H1 (cell line): ENCODE measurements around the gene BTD. TPM values are rescaled to one million over a fixed set of nuclear protein-coding genes. Genes with fewer than 3 reads are reported as not detected.
A peak's percentile ranks its signal among the peaks of the same experiment; 100 is the strongest.

Experiments
- CTCF ChIA-PET: fragments of 300-600 bp; sonication (Branson Sonifier 250); formaldehyde crosslinking; loops from one replicate; lab custom pipeline; 2021; ENCODE audit not compliant: partially characterized antibody; lab: Charles Lee
- POLR2A ChIA-PET: fragments of 300-600 bp; sonication (Branson Sonifier 250); formaldehyde crosslinking; loops from one replicate; lab custom pipeline; 2021; ENCODE audit warnings: inconsistent platforms; ENCODE audit not compliant: partially characterized antibody; lab: Charles Lee
- DNase-seq, 2 experiments: peaks; one replicate each; pipeline versions ENCODE4 v3.0.0 to v3.0.0-alpha.2; 2010 to 2022; ENCODE audit warnings: low spot score in 2 of 2, low read depth in 1 of 2, mixed read lengths in 1 of 2
- FAIRE-seq: peaks from 2 replicates; lab custom pipeline; 2011; peaks lifted over from hg19 to GRCh38; lab: Jason Lieb, UNC
- H2AFZ ChIP-seq: 2 replicates; pipeline ENCODE4 v1.8.1; 2012; ENCODE audit warnings: low read length, inconsistent platforms
- H2AK5ac ChIP-seq: 2 replicates; pipeline ENCODE4 v1.6.1; 2013; ENCODE audit warnings: low read depth, low read length
- H2BK120ac ChIP-seq: replicated peaks from 2 replicates; pipeline ENCODE3; 2013; ENCODE audit warnings: low read depth, low read length, inconsistent platforms
- H2BK12ac ChIP-seq: 2 replicates; pipeline ENCODE4 v1.6.1; 2013; ENCODE audit warnings: low read depth, low read length
- H2BK15ac ChIP-seq: 2 replicates; pipeline ENCODE4 v1.6.1; 2013; ENCODE audit warnings: low read length
- H2BK20ac ChIP-seq: 2 replicates; pipeline ENCODE4 v1.6.1; 2013; ENCODE audit warnings: low read length
- H2BK5ac ChIP-seq: 2 replicates; pipeline ENCODE4 v1.6.1; 2013; ENCODE audit warnings: low read depth, low read length
- H3K14ac ChIP-seq: 2 replicates; pipeline ENCODE4 v1.6.1; 2013; ENCODE audit warnings: inconsistent platforms; ENCODE audit not compliant: insufficient read length
- H3K18ac ChIP-seq: 2 replicates; pipeline ENCODE4 v1.6.1; 2013; ENCODE audit warnings: low read length; ENCODE audit errors: extremely low read depth
- H3K23ac ChIP-seq: 2 replicates; pipeline ENCODE4 v1.6.1; 2013; ENCODE audit warnings: inconsistent platforms; ENCODE audit not compliant: insufficient read length
- H3K23me2 ChIP-seq: 2 replicates; pipeline ENCODE4 v1.6.1; 2013; ENCODE audit warnings: low read depth, low read length
- H3K27ac ChIP-seq: 2 replicates; pipeline ENCODE4 v1.6.1; 2011; ENCODE audit warnings: low read depth, low read length, inconsistent platforms
- H3K27me3 ChIP-seq, 4 experiments: replicated peaks in 1 of 4; 1 replicate in 1 of 4; 2 replicates in 3 of 4; pipeline versions ENCODE4 v1.6.1 to v1.8.1; 2011 to 2013; ENCODE audit warnings: low read length in 3 of 4, mild to moderate bottlenecking in 3 of 4, inconsistent platforms in 2 of 4, mixed read lengths in 2 of 4, moderate library complexity in 1 of 4; ENCODE audit not compliant: control insufficient read depth in 3 of 4, insufficient read depth in 3 of 4; ENCODE audit errors: extremely low read depth in 1 of 4
- H3K36me3 ChIP-seq, 4 experiments: 2 replicates each; pipeline versions ENCODE4 v1.6.1 to v1.8.1; 2011 to 2013; ENCODE audit warnings: mild to moderate bottlenecking in 4 of 4, low read length in 3 of 4, moderate library complexity in 2 of 4, control low read depth in 1 of 4, inconsistent platforms in 1 of 4; ENCODE audit not compliant: insufficient read depth in 4 of 4, control insufficient read depth in 2 of 4
- H3K4ac ChIP-seq: replicated peaks from 2 replicates; pipeline ENCODE3; 2013; ENCODE audit warnings: low read length, low read depth, mixed read lengths, inconsistent platforms; ENCODE audit not compliant: insufficient read length
- H3K4me1 ChIP-seq, 4 experiments: replicated peaks in 1 of 4; 1 replicate in 1 of 4; 2 replicates in 3 of 4; pipeline versions ENCODE4 v1.6.1 to v1.8.1; 2011 to 2013; ENCODE audit warnings: low read length in 3 of 4, inconsistent platforms in 2 of 4, mixed read lengths in 1 of 4; ENCODE audit not compliant: insufficient read depth in 4 of 4, control insufficient read depth in 3 of 4
- H3K4me2 ChIP-seq, 2 experiments: 2 replicates each; pipeline versions ENCODE4 v1.6.1 to v1.8.1; 2011 to 2013; ENCODE audit warnings: low read depth in 2 of 2, low read length in 2 of 2, control low read depth in 1 of 2, inconsistent platforms in 1 of 2, mild to moderate bottlenecking in 1 of 2; ENCODE audit not compliant: insufficient read depth in 1 of 2
- H3K4me3 ChIP-seq, 4 experiments: fragments of 200-600, 300-600 bp in 1 of 4; sonication (generic), shearing (Covaris generic), sonication (Bioruptor Twin) in 1 of 4; 2 replicates each; pipeline versions ENCODE4 v1.5.1 to v1.8.1; 2011 to 2016; ENCODE audit warnings: low read length in 4 of 4, low read depth in 3 of 4, control low read depth in 2 of 4, inconsistent platforms in 2 of 4, mild to moderate bottlenecking in 2 of 4, mixed read lengths in 1 of 4, moderate library complexity in 1 of 4; ENCODE audit not compliant: insufficient read depth in 2 of 4; ENCODE audit errors: extremely low read depth in 1 of 4
- H3K56ac ChIP-seq: replicated peaks from 2 replicates; pipeline ENCODE3; 2013; ENCODE audit warnings: low read depth, mild to moderate bottlenecking, mixed read lengths, low read length, inconsistent platforms; ENCODE audit not compliant: insufficient read length
- H3K79me1 ChIP-seq: 2 replicates; pipeline ENCODE4 v1.6.1; 2013; ENCODE audit warnings: low read depth, low read length, control low read depth
- H3K79me2 ChIP-seq, 2 experiments: 2 replicates each; pipeline versions ENCODE4 v1.6.1 to v1.8.1; 2012 to 2013; ENCODE audit warnings: low read length in 2 of 2, mild to moderate bottlenecking in 2 of 2, inconsistent platforms in 1 of 2; ENCODE audit not compliant: insufficient read depth in 2 of 2, control insufficient read depth in 1 of 2
- H3K9ac ChIP-seq, 4 experiments: replicated peaks in 1 of 4; 1 replicate in 1 of 4; 2 replicates in 3 of 4; pipeline versions ENCODE4 v1.6.1 to v1.8.1; 2011 to 2013; ENCODE audit warnings: low read depth in 3 of 4, low read length in 3 of 4, control low read depth in 2 of 4, mild to moderate bottlenecking in 2 of 4, moderate library complexity in 2 of 4, inconsistent platforms in 1 of 4; ENCODE audit errors: extremely low read depth in 1 of 4
- H3K9me3 ChIP-seq, 2 experiments: 2 replicates each; pipeline versions ENCODE4 v1.6.1 to v1.8.1; 2012 to 2013; ENCODE audit warnings: mild to moderate bottlenecking in 2 of 2, moderate library complexity in 2 of 2, control low read depth in 1 of 2, inconsistent platforms in 1 of 2, low read depth in 1 of 2, low read length in 1 of 2, mixed read lengths in 1 of 2; ENCODE audit not compliant: insufficient read depth in 2 of 2
- H4K20me1 ChIP-seq, 2 experiments: replicated peaks in 1 of 2; 2 replicates each; pipeline versions ENCODE3 to v1.8.1; 2011 to 2013; ENCODE audit warnings: inconsistent platforms in 2 of 2, low read length in 2 of 2, mild to moderate bottlenecking in 1 of 2; ENCODE audit not compliant: insufficient read depth in 2 of 2, control insufficient read depth in 1 of 2
- H4K5ac ChIP-seq: 2 replicates; pipeline ENCODE4 v1.6.1; 2013; ENCODE audit warnings: low read length, low read depth, mixed read lengths, inconsistent platforms; ENCODE audit not compliant: insufficient read length
- H4K8ac ChIP-seq: 2 replicates; pipeline ENCODE4 v1.8.0; 2013; ENCODE audit warnings: mild to moderate bottlenecking, moderate library complexity, low read length, inconsistent platforms; ENCODE audit not compliant: insufficient read depth; ENCODE audit errors: extremely low read depth
- H4K91ac ChIP-seq: replicated peaks from 2 replicates; pipeline ENCODE3; 2013; ENCODE audit warnings: low read length, mixed read lengths, inconsistent platforms; ENCODE audit not compliant: insufficient read length
- ASH2L ChIP-seq: fragments of 200-600, 300-600 bp; sonication (generic); IDR thresholded peaks from one replicate; pipeline ENCODE4 v1.7.1; 2017; ENCODE audit warnings: low read length
- CEBPB ChIP-seq: IDR thresholded peaks from 2 replicates; pipeline ENCODE4 v1.6.1; 2012; ENCODE audit warnings: low read depth, low read length
- HDAC2 ChIP-seq, 2 experiments: fragments of 300-600 bp in 1 of 2; sonication (generic) in 1 of 2; IDR thresholded peaks; 2 replicates each; pipeline ENCODE4 v1.6.1; 2011 to 2012; ENCODE audit warnings: low read depth in 2 of 2, low read length in 2 of 2, mild to moderate bottlenecking in 2 of 2, moderate library complexity in 2 of 2, borderline replicate concordance in 1 of 2, inconsistent platforms in 1 of 2
- HDAC6 ChIP-seq: IDR thresholded peaks from one replicate; pipeline ENCODE4 v1.7.1; 2012; ENCODE audit warnings: low read depth, mild to moderate bottlenecking, inconsistent platforms, low read length, moderate library complexity
- KDM4A ChIP-seq: IDR thresholded peaks from one replicate; pipeline ENCODE4 v1.7.1; 2012; ENCODE audit warnings: low read depth, mild to moderate bottlenecking, moderate library complexity, low read length, inconsistent platforms; ENCODE audit not compliant: severe bottlenecking
- SP2 ChIP-seq: IDR thresholded peaks from 2 replicates; pipeline ENCODE4 v1.6.1; 2012; ENCODE audit warnings: mild to moderate bottlenecking, low read length, inconsistent platforms
- WGBS, 2 experiments: shearing (Covaris generic) in 1 of 2; methylation state at CpG; one replicate each; pipeline versions ENCODE4 v1.1.6 to v1.1.7; 2013 to 2015; ENCODE audit warnings: low lambda C conversion rate in 2 of 2, mixed read lengths in 2 of 2, inconsistent platforms in 1 of 2, low coverage in 1 of 2, missing lambda C conversion rate in 1 of 2; ENCODE audit not compliant: insufficient replicate concordance in 2 of 2, insufficient coverage in 1 of 2, insufficient read length in 1 of 2; ENCODE audit errors: extremely low coverage in 1 of 2, missing lambda C conversion rate in 1 of 2; 5-methylcytosine and 5-hydroxymethylcytosine counted together
- polyA plus RNA-seq, 7 experiments: library from polyadenylated mRNA; depleted of rRNA in 3 of 7; stranded (reverse) in 5 of 7; unstranded in 2 of 7; fragments of >200 nt in 5 of 7; fragments of 200-250 nt in 2 of 7; gene quantifications; 1 replicate in 5 of 7; 2 replicates in 1 of 7; 4 replicates in 1 of 7; pipeline versions ENCODE4 v1.2.1 to v1.2.3, GENCODE V29; 2011 to 2013; ENCODE audit warnings: missing spikeins in 2 of 7, mixed read lengths in 2 of 7
- total RNA-seq: library from RNA; stranded (reverse); fragmentation: NEBNext Ultra II Directional; extraction: Animal tissue kit (Norgen Biotek cat#: 25700); gene quantifications from 2 replicates; pipeline ENCODE4 v1.2.1, GENCODE V29; 2021

Gene BTD
- total and polyA plus RNA-seq, 2 of the 8 experiments (the other 6 are each of a cell fraction or from before 2014, with no cell fraction given): 21.8 to 36.7 TPM

- CTCF ChIA-PET: interaction anchor here (0.9 kb wide), 1 partner anchor 74 kb away, joined by 3 read pairs; no protein-coding TSS in a partner anchor
- Histone ChIP-seq H3K4me1 (peaks cover 0 to 6% (median 0%) of the 10 kb centered on the region in 4 experiments; a peak in 2 of 7 replicates), H2AK5ac (no peak overlapping the region), H2BK12ac (peak overlapping the region; percentile 23; the same call in 1 of the 2 replicates), H4K20me1 (peaks cover 0 to 4% of the 10 kb centered on the region in 2 experiments), H3K27me3 (no peaks in the 10 kb centered on the region), H3K4me3 (peak overlapping the region; percentile 84 to 99 (median 89)), H3K27ac (peak overlapping the region; percentile 90), H4K5ac (peak overlapping the region; percentile 83), H2AFZ (peak overlapping the region; percentile 93), H3K79me2 (peaks cover 0 to 22% of the 10 kb centered on the region in 2 experiments; a peak in 3 of 4 replicates), H3K23me2 (peaks cover 5% of the 10 kb centered on the region), H3K9me3 (no peaks in the 10 kb centered on the region; a peak in 1 of 4 replicates), H3K56ac (peak overlapping the region; percentile 83), H3K14ac (no peak overlapping the region), H2BK5ac (peak overlapping the region; percentile 97), H2BK20ac (no peak overlapping the region), H3K4me2 (peak overlapping the region; percentile 77 to 96), H4K8ac (no peak overlapping the region), H2BK15ac (no peak overlapping the region; the same call in 1 of the 2 replicates), H3K9ac (peak overlapping the region; percentile 63 to 94 (median 84)), H2BK120ac (peak overlapping the region; percentile 71), H3K36me3 (peaks cover 7 to 30% (median 11%) of the 10 kb centered on the region in 4 experiments), H3K18ac (peak overlapping the region; percentile 86), H3K23ac (no peak overlapping the region), H3K79me1 (no peaks in the 10 kb centered on the region), H3K4ac (peak overlapping the region; percentile 44), H4K91ac (peak overlapping the region; percentile 92)
- FAIRE-seq: no peak
- no peak for DNase-seq
- TF ChIP-seq SP2 (no peak), KDM4A (peak; percentile 24), HDAC2 (IDR thresholded peaks at IDR 0.05; ENCODE audit: borderline replicate concordance in 1 of 2, low read depth in 2 of 2, low read length in 2 of 2) (no peak), HDAC6 (no peak), ASH2L (peak; percentile 7), CEBPB (no peak)
- 8% methylated on average over 9 of the region's 9 CpGs; no CpG with 5 or more reads in 1 of the 2 experiments for WGBS, 2 experiments
- POLR2A ChIA-PET: interaction anchor here (0.8 to 2.3 kb wide), 12 partner anchors 8 to 298 kb away, joined by 3 to 16 read pairs (median 4); no protein-coding TSS in a partner anchor
Measured at GRCh38 chr3:15602146-15602536, 596 bp downstream of the BTD start.
